HepG2 (cell line): Measurements from ENCODE around the gene PCAT6. TPM values are rescaled to one million over a fixed set of nuclear protein-coding genes. Genes with fewer than 3 reads are reported as not detected.

Experiments used
- ATRX ChIP-seq: sonication (generic); formaldehyde crosslinking; IDR thresholded peaks from 2 replicates; pipeline ENCODE4 v1.4.0; 2020; ENCODE audit warnings: missing genetic modification reagents, borderline replicate concordance
- FLYWCH1 ChIP-seq: sonication (generic); formaldehyde crosslinking; IDR thresholded peaks from 2 replicates; pipeline ENCODE4 v1.8.1; 2023; ENCODE audit warnings: mild to moderate bottlenecking, missing genetic modification reagents
- GLI4 ChIP-seq: sonication (generic); formaldehyde crosslinking; IDR thresholded peaks from 2 replicates; pipeline ENCODE4 v1.5.1; 2020; ENCODE audit warnings: missing genetic modification reagents, mild to moderate bottlenecking, moderate library complexity, borderline replicate concordance
- GTF3A ChIP-seq: sonication (generic); formaldehyde crosslinking; conservative IDR thresholded peaks from 2 replicates; pipeline ENCODE4 v1.4.0; 2020; ENCODE audit warnings: mild to moderate bottlenecking, missing genetic modification reagents
- HNRNPUL1 ChIP-seq: fragments of 200-400 bp; formaldehyde crosslinking; IDR thresholded peaks from 2 replicates; pipeline ENCODE4 v1.6.1; 2017; ENCODE audit warnings: low read depth, mild to moderate bottlenecking, low read length, moderate library complexity
- KLF9 ChIP-seq: IDR thresholded peaks from 2 replicates; pipeline ENCODE4 v1.6.1; 2016; ENCODE audit warnings: low read depth
- MEF2D ChIP-seq: sonication (generic); formaldehyde crosslinking; IDR thresholded peaks from 2 replicates; pipeline ENCODE4 v1.5.1; 2020; ENCODE audit warnings: mild to moderate bottlenecking, missing genetic modification reagents
- MIER3 ChIP-seq: IDR thresholded peaks from 2 replicates; pipeline ENCODE4 v1.6.1; 2016; ENCODE audit warnings: missing compliant biosample characterization, borderline replicate concordance
- MXI1 ChIP-seq: IDR thresholded peaks from 3 replicates; pipeline ENCODE4 v1.6.1; 2012; ENCODE audit warnings: low read depth, low read length, inconsistent platforms, borderline replicate concordance
- MYNN ChIP-seq: sonication (generic); formaldehyde crosslinking; IDR thresholded peaks from 2 replicates; pipeline ENCODE4 v1.4.0; 2020; ENCODE audit warnings: mild to moderate bottlenecking, low read depth, missing genetic modification reagents
- NAIF1 ChIP-seq: sonication (generic); formaldehyde crosslinking; IDR thresholded peaks from 2 replicates; pipeline ENCODE4 v1.5.0; 2020; ENCODE audit warnings: mild to moderate bottlenecking, missing genetic modification reagents, borderline replicate concordance
- PHF20 ChIP-seq: sonication (generic); formaldehyde crosslinking; IDR thresholded peaks from 2 replicates; pipeline ENCODE4 v1.5.0; 2020; ENCODE audit warnings: mild to moderate bottlenecking, missing genetic modification reagents
- PRPF4 ChIP-seq: fragments of 200-400 bp; formaldehyde crosslinking; IDR thresholded peaks from 2 replicates; pipeline ENCODE4 v1.6.1; 2016; ENCODE audit warnings: low read length, low read depth; ENCODE audit not compliant: poor library complexity, severe bottlenecking
- SP1 ChIP-seq, 2 experiments: fragments of 450-650 bp in 1 of 2; sonication (generic) in 1 of 2; formaldehyde crosslinking in 1 of 2; IDR thresholded peaks; 2 replicates each; pipeline versions ENCODE4 v1.4.0 to v1.6.1; 2016 to 2020; ENCODE audit warnings: missing genetic modification reagents in 1 of 2
- TRIM24 ChIP-seq: sonication (generic); formaldehyde crosslinking; IDR thresholded peaks from 2 replicates; pipeline ENCODE4 v1.8.0; 2022; ENCODE audit warnings: mild to moderate bottlenecking, missing genetic modification reagents
- ZMYM2 ChIP-seq: sonication (generic); formaldehyde crosslinking; IDR thresholded peaks from 2 replicates; pipeline ENCODE4 v1.8.0; 2022; ENCODE audit warnings: mild to moderate bottlenecking, missing genetic modification reagents
- ZNF180 ChIP-seq: sonication (generic); formaldehyde crosslinking; IDR thresholded peaks from 2 replicates; pipeline ENCODE4 v1.4.0; 2020; ENCODE audit warnings: low read depth, missing genetic modification reagents, borderline replicate concordance
- ZNF24 ChIP-seq: fragments of 450-650 bp; IDR thresholded peaks from 2 replicates; pipeline ENCODE4 v1.6.1; 2017; ENCODE audit warnings: antibody characterized with exemption, mild to moderate bottlenecking
- ZNF839 ChIP-seq: sonication (generic); formaldehyde crosslinking; IDR thresholded peaks from 2 replicates; pipeline ENCODE4 v1.4.0; 2020; ENCODE audit warnings: missing genetic modification reagents, mild to moderate bottlenecking, borderline replicate concordance
- ZSCAN12 ChIP-seq: sonication (generic); formaldehyde crosslinking; IDR thresholded peaks from 2 replicates; pipeline ENCODE4 v1.9.0; 2021; ENCODE audit warnings: mild to moderate bottlenecking, missing genetic modification reagents
- ZSCAN30 ChIP-seq: sonication (generic); formaldehyde crosslinking; IDR thresholded peaks from 2 replicates; pipeline ENCODE4 v1.5.0; 2020; ENCODE audit warnings: mild to moderate bottlenecking, missing genetic modification reagents
- polyA plus RNA-seq, 8 experiments: library from polyadenylated mRNA; depleted of rRNA in 3 of 8; stranded (reverse) in 7 of 8; unstranded in 1 of 8; fragments of >200 nt; fragmentation: Illumina TruSeq in 4 of 8; extraction: Trizol in 4 of 8; gene quantifications; 2 replicates each; pipeline versions ENCODE4 v1.2.1 to v1.2.3, GENCODE V29; 2011 to 2016; ENCODE audit warnings: low read depth in 4 of 8, missing spikeins in 1 of 8, mixed read lengths in 1 of 8; ENCODE audit not compliant: insufficient read depth in 1 of 8
- total RNA-seq, 5 experiments: library from RNA; depleted of rRNA; stranded (reverse); fragments of >200 nt; fragmentation: Illumina TruSeq; extraction: Trizol; gene quantifications; 2 replicates each; pipeline ENCODE4 v1.2.3, GENCODE V29; 2016; ENCODE audit warnings: low read depth in 1 of 5
- TF ChIP-seq, protein P1 (sequence below): sonication (generic); formaldehyde crosslinking; IDR thresholded peaks from 2 replicates; pipeline ENCODE4 v1.5.0; 2020; ENCODE audit warnings: mild to moderate bottlenecking, missing genetic modification reagents, borderline replicate concordance
- TF ChIP-seq, protein P2 (sequence below): IDR thresholded peaks from 2 replicates; pipeline ENCODE4 v1.6.1; 2016; ENCODE audit warnings: low read depth
- TF ChIP-seq, protein P3 (sequence below): sonication (generic); formaldehyde crosslinking; IDR thresholded peaks from 2 replicates; pipeline ENCODE4 v1.8.0; 2023; ENCODE audit warnings: mild to moderate bottlenecking, missing genetic modification reagents
- TF ChIP-seq, protein P4 (sequence below): sonication (generic); formaldehyde crosslinking; IDR thresholded peaks from 2 replicates; pipeline ENCODE4 v1.8.0; 2022; ENCODE audit warnings: mild to moderate bottlenecking, missing genetic modification reagents

The PCAT6 gene
- total and polyA plus RNA-seq, 2 of the 13 experiments (the other 11 are each of a cell fraction or from before 2014, with no cell fraction given) = 0.60 to 4.4 TPM

DNA sequence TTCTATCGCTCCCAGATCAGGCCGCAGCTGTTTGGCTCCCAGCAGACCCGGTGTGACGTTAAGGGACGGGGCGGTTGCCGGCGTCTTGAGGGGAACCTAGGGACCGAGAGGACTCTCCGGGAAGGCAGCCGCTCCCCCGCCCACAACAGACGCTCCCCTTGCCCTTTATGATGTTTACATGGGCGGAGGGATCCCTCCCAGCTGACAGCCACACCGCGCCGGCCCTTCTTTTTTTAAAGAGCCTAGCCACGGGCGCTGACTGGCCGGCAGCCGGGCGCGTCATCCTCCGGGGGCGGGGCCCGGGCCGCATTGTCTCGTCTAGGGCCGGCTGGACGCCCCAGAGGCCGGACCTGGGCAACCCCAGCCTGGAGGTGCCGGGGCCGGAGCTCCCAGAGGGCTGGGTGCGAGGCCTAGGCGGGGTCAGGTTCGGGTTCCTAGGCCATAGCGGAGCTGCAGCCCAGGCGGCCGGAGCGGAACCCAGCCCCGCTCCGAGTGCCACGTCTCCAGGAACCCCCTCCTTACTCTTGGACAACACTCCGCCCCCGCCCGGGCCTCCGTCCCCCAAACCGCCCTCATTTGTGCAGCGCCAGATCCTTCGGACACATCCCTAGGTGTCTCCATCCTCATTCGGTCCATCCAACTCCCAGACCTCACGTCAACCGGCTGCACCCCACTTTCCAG, at the start of gene PCAT6 (continued):
- TF ChIP-seq MIER3 (CRISPR knock-in tag) (no peak), MXI1 (peak; percentile 87; the same call in 2 of the 3 replicates), MYNN (CRISPR knock-in tag) (no peak), PHF20 (CRISPR knock-in tag) (peak; percentile 55; the same call in 1 of the 2 replicates), ATRX (no peak), ZNF839 (CRISPR knock-in tag) (no peak; the same call in 1 of the 2 replicates), ZMYM2 (CRISPR knock-in tag) (no peak), GTF3A (CRISPR knock-in tag) (no peak; the same call in 1 of the 2 replicates), TRIM24 (no peak), ZSCAN30 (CRISPR knock-in tag) (no peak), GLI4 (CRISPR knock-in tag) (no peak), ZSCAN12 (0 out of 2 replicates have a peak, but pooled peaks have one; percentile 8), FLYWCH1 (no peak; the same call in 1 of the 2 replicates), ZNF24 (no peak), NAIF1 (0 out of 2 replicates have a peak, but pooled peaks have one; percentile 15), PRPF4 (no peak), KLF9 (CRISPR knock-in tag) (no peak; the same call in 1 of the 2 replicates), HNRNPUL1 (no peak), ZNF180 (no peak), MEF2D (no peak), SP1 (IDR thresholded peaks at IDR 0.05) (no peak), SP1 (CRISPR knock-in tag; IDR thresholded peaks at IDR 0.05) (peak; percentile 72)
- TF ChIP-seq, protein P1, sequence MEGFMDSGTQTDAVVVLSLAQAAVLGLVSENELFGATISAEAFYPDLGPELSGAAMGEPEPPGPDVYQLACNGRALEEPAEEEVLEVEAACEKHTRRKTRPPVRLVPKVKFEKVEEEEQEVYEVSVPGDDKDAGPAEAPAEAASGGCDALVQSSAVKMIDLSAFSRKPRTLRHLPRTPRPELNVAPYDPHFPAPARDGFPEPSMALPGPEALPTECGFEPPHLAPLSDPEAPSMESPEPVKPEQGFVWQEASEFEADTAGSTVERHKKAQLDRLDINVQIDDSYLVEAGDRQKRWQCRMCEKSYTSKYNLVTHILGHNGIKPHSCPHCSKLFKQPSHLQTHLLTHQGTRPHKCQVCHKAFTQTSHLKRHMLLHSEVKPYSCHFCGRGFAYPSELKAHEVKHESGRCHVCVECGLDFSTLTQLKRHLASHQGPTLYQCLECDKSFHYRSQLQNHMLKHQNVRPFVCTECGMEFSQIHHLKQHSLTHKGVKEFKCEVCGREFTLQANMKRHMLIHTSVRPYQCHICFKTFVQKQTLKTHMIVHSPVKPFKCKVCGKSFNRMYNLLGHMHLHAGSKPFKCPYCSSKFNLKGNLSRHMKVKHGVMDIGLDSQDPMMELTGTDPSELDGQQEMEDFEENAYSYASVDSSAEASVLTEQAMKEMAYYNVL (CRISPR knock-in tag) = peak; percentile 53; the same call in 1 of the 2 replicates
- TF ChIP-seq, protein P2, sequence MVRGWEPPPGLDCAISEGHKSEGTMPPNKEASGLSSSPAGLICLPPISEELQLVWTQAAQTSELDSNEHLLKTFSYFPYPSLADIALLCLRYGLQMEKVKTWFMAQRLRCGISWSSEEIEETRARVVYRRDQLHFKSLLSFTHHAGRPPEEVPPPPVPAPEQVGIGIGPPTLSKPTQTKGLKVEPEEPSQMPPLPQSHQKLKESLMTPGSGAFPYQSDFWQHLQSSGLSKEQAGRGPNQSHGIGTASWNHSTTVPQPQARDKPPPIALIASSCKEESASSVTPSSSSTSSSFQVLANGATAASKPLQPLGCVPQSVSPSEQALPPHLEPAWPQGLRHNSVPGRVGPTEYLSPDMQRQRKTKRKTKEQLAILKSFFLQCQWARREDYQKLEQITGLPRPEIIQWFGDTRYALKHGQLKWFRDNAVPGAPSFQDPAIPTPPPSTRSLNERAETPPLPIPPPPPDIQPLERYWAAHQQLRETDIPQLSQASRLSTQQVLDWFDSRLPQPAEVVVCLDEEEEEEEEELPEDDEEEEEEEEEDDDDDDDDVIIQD = peak; percentile 30; the same call in 1 of the 2 replicates
- TF ChIP-seq, protein P3, sequence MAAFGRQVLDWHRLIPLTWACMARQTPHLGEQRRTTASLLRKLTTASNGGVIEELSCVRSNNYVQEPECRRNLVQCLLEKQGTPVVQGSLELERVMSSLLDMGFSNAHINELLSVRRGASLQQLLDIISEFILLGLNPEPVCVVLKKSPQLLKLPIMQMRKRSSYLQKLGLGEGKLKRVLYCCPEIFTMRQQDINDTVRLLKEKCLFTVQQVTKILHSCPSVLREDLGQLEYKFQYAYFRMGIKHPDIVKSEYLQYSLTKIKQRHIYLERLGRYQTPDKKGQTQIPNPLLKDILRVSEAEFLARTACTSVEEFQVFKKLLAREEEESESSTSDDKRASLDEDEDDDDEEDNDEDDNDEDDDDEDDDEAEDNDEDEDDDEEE (CRISPR knock-in tag) = peak; percentile 67; the same call in 1 of the 2 replicates
- TF ChIP-seq, protein P4, sequence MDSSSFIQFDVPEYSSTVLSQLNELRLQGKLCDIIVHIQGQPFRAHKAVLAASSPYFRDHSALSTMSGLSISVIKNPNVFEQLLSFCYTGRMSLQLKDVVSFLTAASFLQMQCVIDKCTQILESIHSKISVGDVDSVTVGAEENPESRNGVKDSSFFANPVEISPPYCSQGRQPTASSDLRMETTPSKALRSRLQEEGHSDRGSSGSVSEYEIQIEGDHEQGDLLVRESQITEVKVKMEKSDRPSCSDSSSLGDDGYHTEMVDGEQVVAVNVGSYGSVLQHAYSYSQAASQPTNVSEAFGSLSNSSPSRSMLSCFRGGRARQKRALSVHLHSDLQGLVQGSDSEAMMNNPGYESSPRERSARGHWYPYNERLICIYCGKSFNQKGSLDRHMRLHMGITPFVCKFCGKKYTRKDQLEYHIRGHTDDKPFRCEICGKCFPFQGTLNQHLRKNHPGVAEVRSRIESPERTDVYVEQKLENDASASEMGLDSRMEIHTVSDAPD (CRISPR knock-in tag) = no peak
